HEK293 (cell line): ENCODE measurements around the gene FREM3.

Experiments
- CTCF ChIA-PET: fragments of 350-600 bp; formaldehyde crosslinking; extraction: SDS; loops from one replicate; lab custom pipeline; 2021; ENCODE audit warnings: antibody characterized with exemption; lab: Yijun Ruan, JAX
- POLR2A ChIA-PET: fragments of 300-600 bp; formaldehyde crosslinking; extraction: SDS; loops from one replicate; lab custom pipeline; 2020; ENCODE audit warnings: antibody characterized with exemption, inconsistent platforms; lab: Yijun Ruan, JAX
- H3K27ac ChIP-seq: fragments of 200-500 bp; sonication (Bioruptor generic); 2 replicates; pipeline ENCODE4 v1.5.1; 2014; ENCODE audit warnings: low read depth, low read length, control low read depth, inconsistent platforms; ENCODE audit errors: extremely low read depth
- H3K36me3 ChIP-seq, 2 experiments: fragments of 200-500 bp in 1 of 2; sonication (Bioruptor generic) in 1 of 2; 1 replicate in 1 of 2; 2 replicates in 1 of 2; pipeline ENCODE4 v1.5.1; 2014 to 2017; ENCODE audit warnings: inconsistent platforms in 2 of 2, low read length in 2 of 2; ENCODE audit not compliant: control insufficient read depth in 2 of 2, insufficient read depth in 1 of 2
- H3K4me1 ChIP-seq: fragments of 200-500 bp; sonication (Bioruptor generic); 2 replicates; pipeline ENCODE4 v1.5.1; 2014; ENCODE audit warnings: mild to moderate bottlenecking, low read length, inconsistent platforms; ENCODE audit not compliant: control insufficient read depth, insufficient read depth
- H3K4me3 ChIP-seq: 2 replicates; pipeline ENCODE4 v1.5.1; 2011; ENCODE audit warnings: low read depth, mild to moderate bottlenecking, control low read depth, low read length, moderate library complexity
- H3K9me3 ChIP-seq: fragments of 200-500 bp; sonication (Bioruptor generic); 2 replicates; pipeline ENCODE4 v1.5.1; 2014; ENCODE audit warnings: low read depth, low read length, inconsistent platforms; ENCODE audit not compliant: control insufficient read depth, insufficient read depth
- KLF10 ChIP-seq: fragments of 450-650 bp; IDR thresholded peaks from 2 replicates; pipeline ENCODE4 v1.5.1; 2018; ENCODE audit warnings: missing biosample characterization, mild to moderate bottlenecking, missing genetic modification characterization
- PBX3 ChIP-seq: sonication (generic); formaldehyde crosslinking; IDR thresholded peaks from 2 replicates; pipeline ENCODE4 v1.8.1; 2022; ENCODE audit warnings: mild to moderate bottlenecking, moderate library complexity, missing genetic modification reagents
- SP2 ChIP-seq: fragments of 450-650 bp; formaldehyde crosslinking; IDR thresholded peaks from 2 replicates; pipeline ENCODE4 v1.5.1; 2016; ENCODE audit warnings: missing biosample characterization, missing genetic modification characterization
- TRIM28 ChIP-seq: IDR thresholded peaks from 2 replicates; pipeline ENCODE4 v1.6.1; 2011; ENCODE audit warnings: low read length, control low read depth, borderline replicate concordance
- ZBTB6 ChIP-seq: fragments of 450-650 bp; formaldehyde crosslinking; IDR thresholded peaks from 2 replicates; pipeline ENCODE4 v1.5.1; 2017; ENCODE audit warnings: missing biosample characterization, missing genetic modification characterization
- ZFHX2 ChIP-seq: fragments of 450-650 bp; formaldehyde crosslinking; conservative IDR thresholded peaks from 2 replicates; pipeline ENCODE4 v1.5.1; 2016; ENCODE audit warnings: missing biosample characterization, missing genetic modification characterization
- ZFP41 ChIP-seq: fragments of 450-650 bp; formaldehyde crosslinking; IDR thresholded peaks from 2 replicates; pipeline ENCODE4 v1.5.1; 2016; ENCODE audit warnings: missing biosample characterization, missing genetic modification characterization, borderline replicate concordance
- ZNF112 ChIP-seq: fragments of 450-650 bp; formaldehyde crosslinking; IDR thresholded peaks from 2 replicates; pipeline ENCODE4 v1.5.0; 2017; ENCODE audit warnings: missing biosample characterization, missing genetic modification characterization
- ZNF132 ChIP-seq: fragments of 450-650 bp; formaldehyde crosslinking; IDR thresholded peaks from 2 replicates; pipeline ENCODE4 v1.5.1; 2017; ENCODE audit warnings: missing biosample characterization, missing genetic modification characterization, borderline replicate concordance
- ZNF24 ChIP-seq: fragments of 450-650 bp; formaldehyde crosslinking; IDR thresholded peaks from 2 replicates; pipeline ENCODE4 v1.5.1; 2016; ENCODE audit warnings: missing biosample characterization, missing genetic modification characterization
- ZNF248 ChIP-seq: fragments of 450-650 bp; formaldehyde crosslinking; IDR thresholded peaks from 2 replicates; pipeline ENCODE4 v1.5.1; 2017; ENCODE audit warnings: missing biosample characterization, missing genetic modification characterization
- ZNF324 ChIP-seq: fragments of 450-650 bp; formaldehyde crosslinking; IDR thresholded peaks from 2 replicates; pipeline ENCODE4 v1.5.1; 2016; ENCODE audit warnings: missing biosample characterization, missing genetic modification characterization
- ZNF398 ChIP-seq: fragments of 450-650 bp; formaldehyde crosslinking; IDR thresholded peaks from 2 replicates; pipeline ENCODE4 v1.5.1; 2017; ENCODE audit warnings: missing biosample characterization, missing genetic modification characterization
- ZNF433 ChIP-seq: fragments of 450-650 bp; formaldehyde crosslinking; IDR thresholded peaks from 2 replicates; pipeline ENCODE4 v1.5.1; 2016; ENCODE audit warnings: missing biosample characterization, missing genetic modification characterization, low read depth
- ZNF555 ChIP-seq: fragments of 450-650 bp; formaldehyde crosslinking; conservative IDR thresholded peaks from 2 replicates; pipeline ENCODE4 v1.5.1; 2017; ENCODE audit warnings: missing biosample characterization, mild to moderate bottlenecking, missing genetic modification characterization, inconsistent platforms
- ZNF558 ChIP-seq: fragments of 450-650 bp; formaldehyde crosslinking; IDR thresholded peaks from 2 replicates; pipeline ENCODE4 v1.5.1; 2016; ENCODE audit warnings: missing biosample characterization, missing genetic modification characterization
- ZNF561 ChIP-seq: fragments of 450-650 bp; IDR thresholded peaks from 2 replicates; pipeline ENCODE4 v1.5.1; 2018; ENCODE audit warnings: missing biosample characterization, missing genetic modification characterization, borderline replicate concordance
- ZNF585B ChIP-seq: fragments of 450-650 bp; formaldehyde crosslinking; IDR thresholded peaks from 2 replicates; pipeline ENCODE4 v1.5.1; 2016; ENCODE audit warnings: missing biosample characterization, missing genetic modification characterization
- ZNF639 ChIP-seq: fragments of 450-650 bp; formaldehyde crosslinking; IDR thresholded peaks from 2 replicates; pipeline ENCODE4 v1.5.1; 2016; ENCODE audit warnings: missing biosample characterization, missing genetic modification characterization
- ZNF658 ChIP-seq: fragments of 450-650 bp; formaldehyde crosslinking; IDR thresholded peaks from 2 replicates; pipeline ENCODE4; 2016; ENCODE audit warnings: missing biosample characterization, missing genetic modification characterization
- ZNF664 ChIP-seq: fragments of 450-650 bp; formaldehyde crosslinking; IDR thresholded peaks from 2 replicates; pipeline ENCODE4 v1.5.1; 2016; ENCODE audit warnings: missing biosample characterization, missing genetic modification characterization
- ZNF704 ChIP-seq: fragments of 450-650 bp; formaldehyde crosslinking; IDR thresholded peaks from 2 replicates; pipeline ENCODE4 v1.5.1; 2016; ENCODE audit warnings: missing biosample characterization, missing genetic modification characterization

FREM3 gene

GRCh38 chr4:143713955-143714625 lies 13.6 kb upstream of the FREM3 start:
- Histone ChIP-seq H3K4me3 (no peak overlapping the region), H3K4me1 (no peaks in the 10 kb centered on the region), H3K9me3 (no peaks in the 10 kb centered on the region), H3K36me3 (no peaks in the 10 kb centered on the region), H3K27ac (no peak overlapping the region)
- ChIA-PET POLR2A (no interaction called here), CTCF (no interaction called here)
- TF ChIP-seq ZFP41: no peak

GRCh38 chr4:143713553-143713952 lies 13.1 kb upstream of the FREM3 start:
- no peaks in the 10 kb centered on the region for H3K36me3 ChIP-seq
- CTCF ChIA-PET: no interaction called here
- no peaks in the 10 kb centered on the region for H3K9me3 ChIP-seq
- H3K27ac ChIP-seq: no peak overlapping the region
- TF ChIP-seq ZNF561 (tag by site-specific recombination) (no peak), ZNF433 (tag by site-specific recombination) (no peak), ZNF704 (tag by site-specific recombination) (no peak)
- no peak overlapping the region for H3K4me3 ChIP-seq
- POLR2A ChIA-PET: no interaction called here
- no peaks in the 10 kb centered on the region for H3K4me1 ChIP-seq

GRCh38 chr4:143712155-143712550 lies 11.7 kb upstream of the FREM3 start:
- POLR2A ChIA-PET: no interaction called here
- CTCF ChIA-PET: interaction anchor here (0.7 kb wide), 1 partner anchor 29 kb away, joined by 4 read pairs; no protein-coding TSS in a partner anchor
- Histone ChIP-seq H3K4me1 (no peaks in the 10 kb centered on the region), H3K9me3 (no peaks in the 10 kb centered on the region), H3K36me3 (no peaks in the 10 kb centered on the region), H3K27ac (no peak overlapping the region), H3K4me3 (no peak overlapping the region)
- TF ChIP-seq ZNF398 (tag by site-specific recombination) (no peak), ZFHX2 (no peak), SP2 (tag by site-specific recombination) (no peak), ZNF558 (tag by site-specific recombination) (no peak), PBX3 (CRISPR knock-in tag) (no peak), TRIM28 (no peak), ZNF248 (no peak), ZNF555 (tag by site-specific recombination) (no peak), ZNF664 (tag by site-specific recombination) (no peak), ZNF24 (tag by site-specific recombination) (no peak), ZNF324 (tag by site-specific recombination) (no peak), ZBTB6 (tag by site-specific recombination) (no peak), ZNF658 (tag by site-specific recombination) (no peak), ZNF585B (no peak), ZNF132 (tag by site-specific recombination) (no peak), KLF10 (tag by site-specific recombination) (no peak), ZNF639 (tag by site-specific recombination) (no peak), ZNF112 (tag by site-specific recombination) (no peak)
